Chondrocyte (in vitro differentiated cells): ENCODE data around the gene ATAD3A. TPM values are rescaled to one million over a fixed set of nuclear protein-coding genes. Genes with fewer than 3 reads are reported as not detected.
"Not testable (repeated sequence)": the region's sequence is repeated elsewhere in the genome, so short reads cannot be mapped to it uniquely, and the experiment has no call there.

Experiments
- DNase-seq: peaks from one replicate; pipeline ENCODE4 v3.0.0; 2021; ENCODE audit warnings: mixed read lengths, low spot score
- H3K27ac Mint-ChIP-seq: one replicate; pipeline ENCODE4 v1.8.0; 2021; ENCODE audit warnings: mild to moderate bottlenecking, moderate library complexity, mixed read lengths; ENCODE audit not compliant: unreplicated experiment
- H3K27me3 Mint-ChIP-seq: 2 replicates; pipeline ENCODE4 v1.8.0; 2021; ENCODE audit warnings: low read depth, mixed read lengths
- H3K36me3 Mint-ChIP-seq: 2 replicates; pipeline ENCODE4 v1.8.0; 2021; ENCODE audit warnings: low read depth, mixed read lengths
- H3K4me1 Mint-ChIP-seq: 2 replicates; pipeline ENCODE4 v1.8.0; 2021; ENCODE audit warnings: low read depth, mild to moderate bottlenecking, mixed read lengths
- H3K4me3 Mint-ChIP-seq: one replicate; pipeline ENCODE4 v1.8.0; 2021; ENCODE audit warnings: mild to moderate bottlenecking, moderate library complexity, mixed read lengths; ENCODE audit not compliant: unreplicated experiment
- H3K9me3 Mint-ChIP-seq: 2 replicates; pipeline ENCODE4 v1.8.0; 2021; ENCODE audit warnings: low read depth, mixed read lengths
- CTCF ChIP-seq: fragments of 200-600 bp; sonication (generic); IDR thresholded peaks from 2 replicates; pipeline ENCODE4 v1.5.0; 2021; ENCODE audit warnings: antibody characterized with exemption, mild to moderate bottlenecking, moderate library complexity
- total RNA-seq: library from RNA; stranded (reverse); gene quantifications from 3 replicates; pipeline ENCODE4 v1.2.1, GENCODE V29; 2021

The ATAD3A gene
- total RNA-seq, 1 donor from 2014 or later, result 34.6 TPM

- Mint-ChIP-seq H3K4me3 (no peak overlapping the region), H3K9me3 (no peaks in the 10 kb centered on the region), H3K36me3 (peaks cover 7% of the 10 kb centered on the region), H3K27me3 (no peaks in the 10 kb centered on the region), H3K27ac (no peak overlapping the region), H3K4me1 (no peaks in the 10 kb centered on the region)
- TF ChIP-seq CTCF, result no peak
- no peak for DNase-seq
Observed at GRCh38 chr1:1482856-1483255, 29.1 kb upstream of the ATAD3A start.

GRCh38 chr1:1483714-1484113, 28.2 kb upstream of the ATAD3A start:
- no peak for TF ChIP-seq CTCF
- H3K4me3 Mint-ChIP-seq, result no peak overlapping the region
- no peaks in the 10 kb centered on the region for H3K9me3 Mint-ChIP-seq

GRCh38 chr1:1484976-1485750, 26.8 kb upstream of the ATAD3A start:
- H3K9me3 Mint-ChIP-seq, H3K4me1 Mint-ChIP-seq, H3K36me3 Mint-ChIP-seq, H3K27me3 Mint-ChIP-seq, H3K27ac Mint-ChIP-seq, DNase-seq, H3K4me3 Mint-ChIP-seq: not testable (repeated sequence)

More at GRCh38 chr1:1483714-1484113, 28.2 kb upstream of the ATAD3A start:
- Mint-ChIP-seq H3K27ac (no peak overlapping the region), H3K27me3 (no peaks in the 10 kb centered on the region), H3K36me3 (peaks cover 7% of the 10 kb centered on the region), H3K4me1 (no peaks in the 10 kb centered on the region)
- no peak for DNase-seq

- not testable (repeated sequence) for H3K4me3 Mint-ChIP-seq, DNase-seq, H3K36me3 Mint-ChIP-seq, H3K4me1 Mint-ChIP-seq, H3K27me3 Mint-ChIP-seq, H3K27ac Mint-ChIP-seq, H3K9me3 Mint-ChIP-seq
Observed at GRCh38 chr1:1485755-1486317, 26.1 kb upstream of the ATAD3A start.

- DNase-seq, result no peak
- Mint-ChIP-seq H3K36me3 (peaks cover 18% of the 10 kb centered on the region), H3K4me3 (no peak overlapping the region), H3K9me3 (no peaks in the 10 kb centered on the region), H3K27ac (no peak overlapping the region), H3K4me1 (no peaks in the 10 kb centered on the region), H3K27me3 (no peaks in the 10 kb centered on the region)
- no peak for TF ChIP-seq CTCF
Observed at GRCh38 chr1:1487701-1488100, 24.3 kb upstream of the ATAD3A start.

GRCh38 chr1:1489231-1489630, 22.7 kb upstream of the ATAD3A start:
- peaks cover 3% of the 10 kb centered on the region for H3K9me3 Mint-ChIP-seq
- DNase-seq, result no peak
- no peaks in the 10 kb centered on the region for H3K4me1 Mint-ChIP-seq

More at GRCh38 chr1:1489231-1489630, 22.7 kb upstream of the ATAD3A start:
- no peak for TF ChIP-seq CTCF
- Mint-ChIP-seq H3K27me3 (no peaks in the 10 kb centered on the region), H3K36me3 (peaks cover 27% of the 10 kb centered on the region), H3K4me3 (no peak overlapping the region), H3K27ac (no peak overlapping the region)
